Naive thymus-derived CD4-positive, alpha-beta T cell (primary cell): ENCODE data around the gene ANKHD1. TPM values are rescaled to one million over a fixed set of nuclear protein-coding genes. Genes with fewer than 3 reads are reported as not detected.
"Not testable (repeated sequence)": the region's sequence is repeated elsewhere in the genome, so short reads cannot be mapped to it uniquely, and the experiment has no call there.

Experiments
- ATAC-seq: fragments of 150-1000 bp; cut with Tn5 transposase; 2 replicates; pipeline ENCODE4 v1.10.0; 2021; ENCODE audit warnings: mild to moderate bottlenecking, moderate library complexity
- CTCF ChIA-PET: fragments of 350-600 bp; sonication (Branson Sonifier 250); formaldehyde crosslinking; loops from one replicate; lab custom pipeline; 2021; ENCODE audit warnings: antibody characterized with exemption; lab: Charles Lee
- POLR2A ChIA-PET: fragments of 350-600 bp; sonication (Branson Sonifier 250); formaldehyde crosslinking; loops from one replicate; lab custom pipeline; 2021; ENCODE audit warnings: antibody characterized with exemption, inconsistent platforms; lab: Charles Lee
- DNase-seq, 9 donors: peaks; one replicate each; pipeline versions ENCODE4 v3.0.0 to v3.0.0-alpha.2; 2020 to 2022; ENCODE audit warnings: mixed read lengths in 1 of 9
- H3K27ac ChIP-seq: one replicate; pipeline ENCODE4 v1.7.0; 2013; ENCODE audit warnings: mild to moderate bottlenecking, low read depth, low read length, moderate library complexity
- H3K27me3 ChIP-seq, 2 donors: one replicate each; pipeline ENCODE4 v1.7.0; 2013; ENCODE audit warnings: low read length in 2 of 2, mild to moderate bottlenecking in 2 of 2, moderate library complexity in 2 of 2; ENCODE audit not compliant: control insufficient read depth in 2 of 2, insufficient read depth in 2 of 2
- H3K36me3 ChIP-seq, 3 experiments: 1 replicate in 2 of 3; 2 replicates in 1 of 3; pipeline ENCODE4 v1.7.0; 2013; ENCODE audit warnings: low read length in 3 of 3, mild to moderate bottlenecking in 3 of 3, moderate library complexity in 1 of 3; ENCODE audit not compliant: insufficient read depth in 3 of 3, control insufficient read depth in 2 of 3
- H3K4me1 ChIP-seq, 2 donors: one replicate each; pipeline ENCODE4 v1.7.0; 2013; ENCODE audit warnings: low read length in 2 of 2, mild to moderate bottlenecking in 2 of 2, moderate library complexity in 1 of 2; ENCODE audit not compliant: control insufficient read depth in 2 of 2, insufficient read depth in 2 of 2
- H3K4me3 ChIP-seq: 2 replicates; pipeline ENCODE4 v1.7.0; 2013; ENCODE audit warnings: mild to moderate bottlenecking, low read length
- H3K9me3 ChIP-seq, 3 experiments: 1 replicate in 2 of 3; 2 replicates in 1 of 3; pipeline ENCODE4 v1.7.0; 2013; ENCODE audit warnings: low read length in 3 of 3; ENCODE audit not compliant: control insufficient read depth in 2 of 3
- H3K27ac Mint-ChIP-seq, 9 donors: one replicate each; pipeline ENCODE4 v1.8.0; 2020 to 2022; ENCODE audit warnings: mixed read lengths in 9 of 9, mild to moderate bottlenecking in 8 of 9, moderate library complexity in 5 of 9, inconsistent platforms in 2 of 9
- H3K27me3 Mint-ChIP-seq, 5 donors: one replicate each; pipeline ENCODE4 v1.8.0; 2021 to 2022; ENCODE audit warnings: mixed read lengths in 5 of 5, mild to moderate bottlenecking in 1 of 5
- H3K36me3 Mint-ChIP-seq, 5 donors: one replicate each; pipeline ENCODE4 v1.8.0; 2020 to 2022; ENCODE audit warnings: mixed read lengths in 5 of 5, mild to moderate bottlenecking in 3 of 5, inconsistent platforms in 1 of 5
- H3K4me1 Mint-ChIP-seq, 7 donors: one replicate each; pipeline ENCODE4 v1.8.0; 2020 to 2022; ENCODE audit warnings: mixed read lengths in 7 of 7, mild to moderate bottlenecking in 3 of 7, inconsistent platforms in 1 of 7
- H3K4me3 Mint-ChIP-seq, 10 donors: one replicate each; pipeline ENCODE4 v1.8.0; 2020 to 2022; ENCODE audit warnings: mild to moderate bottlenecking in 10 of 10, mixed read lengths in 10 of 10, moderate library complexity in 6 of 10, inconsistent platforms in 2 of 10
- H3K9me3 Mint-ChIP-seq, 11 donors: one replicate each; pipeline ENCODE4 v1.8.0; 2020 to 2022; ENCODE audit warnings: mixed read lengths in 11 of 11, mild to moderate bottlenecking in 4 of 11, inconsistent platforms in 1 of 11, moderate library complexity in 1 of 11
- intact Hi-C, 2 donors: fragments of 100-400 bp; cut with micrococcal nuclease; formaldehyde crosslinking; loops; one replicate each; pipeline ENCODE4 v1.15.1; 2023
- polyA plus RNA-seq, 2 donors: library from polyadenylated mRNA; unstranded; fragments of 300-500 nt; fragmentation: Illumina TruSeq; gene quantifications; one replicate each; pipeline ENCODE4 v1.2.3, GENCODE V29; 2021
- total RNA-seq, 6 experiments: library from RNA in 5 of 6; stranded (reverse) in 5 of 6; gene quantifications; 1 replicate in 5 of 6; 2 replicates in 1 of 6; pipeline ENCODE4 v1.2.3 and lab custom pipeline; 2021 to 2026

ANKHD1 gene
- total and polyA plus RNA-seq, 7 experiments from 2014 or later = 63.1 to 240 (median 203) TPM

GRCh38 chr5:140483055-140483454 lies 81.4 kb downstream of the ANKHD1 start:
- ChIA-PET CTCF (no interaction called here), POLR2A (no interaction called here)
- H3K9me3 Mint-ChIP-seq = no peaks in the 10 kb centered on the region
- ATAC-seq (no peak), DNase-seq (no peak)
- Histone ChIP-seq H3K4me1 (no peaks in the 10 kb centered on the region), H3K27ac (no peak overlapping the region), H3K27me3 (no peaks in the 10 kb centered on the region), H3K4me3 (no peak overlapping the region), H3K36me3 (peaks cover 23 to 39% (median 24%) of the 10 kb centered on the region in 3 experiments), H3K9me3 (no peaks in the 10 kb centered on the region)
- peaks cover 0 to 17% (median 5%) of the 10 kb centered on the region in 5 donors for H3K36me3 Mint-ChIP-seq
- intact Hi-C loops = loop anchor here in 1 of 2 donors (10.0 kb wide), 1 partner anchor 52 kb away; no protein-coding TSS in a partner anchor
- H3K27me3 Mint-ChIP-seq = no peaks in the 10 kb centered on the region
- H3K4me3 Mint-ChIP-seq = no peak overlapping the region
- no peak overlapping the region for H3K27ac Mint-ChIP-seq
- peaks cover 0 to 7% (median 5%) of the 10 kb centered on the region in 7 donors for H3K4me1 Mint-ChIP-seq

GRCh38 chr5:140488141-140488540 lies 86.5 kb downstream of the ANKHD1 start:
- H3K4me3 ChIP-seq, H3K4me1 Mint-ChIP-seq, H3K9me3 ChIP-seq, H3K27me3 Mint-ChIP-seq, H3K27me3 ChIP-seq, H3K9me3 Mint-ChIP-seq, CTCF ChIA-PET, DNase-seq, H3K27ac ChIP-seq, H3K4me3 Mint-ChIP-seq, ATAC-seq, POLR2A ChIA-PET, H3K4me1 ChIP-seq: not testable (repeated sequence)
- intact Hi-C loops = loop anchor here in 1 of 2 donors (10.0 kb wide), 1 partner anchor 47 kb away; no protein-coding TSS in a partner anchor
- Mint-ChIP-seq H3K27ac (peak overlapping the region in 1 of 9 donors; percentile 12), H3K36me3 (peaks cover 4 to 28% (median 13%) of the 10 kb centered on the region in 5 donors)
- peaks cover 15 to 46% (median 23%) of the 10 kb centered on the region in 3 experiments for H3K36me3 ChIP-seq

GRCh38 chr5:140488914-140489313 lies 87.3 kb downstream of the ANKHD1 start:
- no peak overlapping the region for H3K27ac ChIP-seq
- H3K27me3 Mint-ChIP-seq = no peaks in the 10 kb centered on the region
- no peaks in the 10 kb centered on the region for H3K4me1 ChIP-seq
- no peaks in the 10 kb centered on the region for H3K9me3 Mint-ChIP-seq
- no peaks in the 10 kb centered on the region for H3K27me3 ChIP-seq
- no peak overlapping the region for H3K27ac Mint-ChIP-seq
- ATAC-seq (no peak), DNase-seq (no peak)
- intact Hi-C loops = loop anchor here in 1 of 2 donors (10.0 kb wide), 1 partner anchor 46 kb away; no protein-coding TSS in a partner anchor
- CTCF ChIA-PET = no interaction called here
- H3K4me1 Mint-ChIP-seq = peaks cover 0 to 12% (median 5%) of the 10 kb centered on the region in 7 donors
- H3K4me3 ChIP-seq = no peak overlapping the region
- POLR2A ChIA-PET = no interaction called here
- H3K4me3 Mint-ChIP-seq = no peak overlapping the region
- no peaks in the 10 kb centered on the region for H3K9me3 ChIP-seq
- H3K36me3 Mint-ChIP-seq = peaks cover 4 to 28% (median 18%) of the 10 kb centered on the region in 5 donors
- peaks cover 15 to 42% (median 22%) of the 10 kb centered on the region in 3 experiments for H3K36me3 ChIP-seq

GRCh38 chr5:140497897-140498296 lies 96.3 kb downstream of the ANKHD1 start:
- H3K9me3 Mint-ChIP-seq = no peaks in the 10 kb centered on the region
- Histone ChIP-seq H3K36me3 (peaks cover 0 to 25% (median 0%) of the 10 kb centered on the region in 3 experiments), H3K9me3 (no peaks in the 10 kb centered on the region), H3K4me1 (no peaks in the 10 kb centered on the region), H3K27ac (peak overlapping the region; percentile 35), H3K4me3 (no peak overlapping the region), H3K27me3 (no peaks in the 10 kb centered on the region)
- ChIA-PET POLR2A (no interaction called here), CTCF (no interaction called here)
- intact Hi-C loops = no loop called here
- no peak overlapping the region for H3K4me3 Mint-ChIP-seq
- H3K4me1 Mint-ChIP-seq = peaks cover 2 to 35% (median 15%) of the 10 kb centered on the region in 7 donors
- peak overlapping the region in 4 of 9 donors; percentile 16 to 70 (median 65) for H3K27ac Mint-ChIP-seq
- H3K36me3 Mint-ChIP-seq = peaks cover 0 to 34% (median 15%) of the 10 kb centered on the region in 5 donors
- H3K27me3 Mint-ChIP-seq = no peaks in the 10 kb centered on the region
- DNase-seq (no peak), ATAC-seq (no peak)

GRCh38 chr5:140498591-140498990 lies 97.0 kb downstream of the ANKHD1 start:
- ATAC-seq = no peak
- CTCF ChIA-PET = no interaction called here

GRCh38 chr5:140502834-140503233 lies 101.2 kb downstream of the ANKHD1 start:
- no peak overlapping the region for H3K4me3 Mint-ChIP-seq
- no peak for DNase-seq
- intact Hi-C loops = loop anchor here in 1 of 2 donors (5.0 kb wide), 1 partner anchor 36 kb away; no protein-coding TSS in a partner anchor
- no peak for ATAC-seq
- Histone ChIP-seq H3K4me1 (no peaks in the 10 kb centered on the region), H3K4me3 (no peak overlapping the region), H3K27ac (no peak overlapping the region), H3K27me3 (no peaks in the 10 kb centered on the region), H3K36me3 (peaks cover 12 to 43% (median 15%) of the 10 kb centered on the region in 3 experiments), H3K9me3 (no peaks in the 10 kb centered on the region)
- H3K27ac Mint-ChIP-seq = peak overlapping the region in 1 of 9 donors; percentile 36
- H3K36me3 Mint-ChIP-seq = peaks cover 0 to 26% (median 13%) of the 10 kb centered on the region in 5 donors
- no peaks in the 10 kb centered on the region for H3K9me3 Mint-ChIP-seq
- ChIA-PET CTCF (no interaction called here), POLR2A (interaction anchor here (1.0 kb wide), 1 partner anchor 38 kb away, joined by 4 read pairs; no protein-coding TSS in a partner anchor)
- no peaks in the 10 kb centered on the region for H3K27me3 Mint-ChIP-seq
- H3K4me1 Mint-ChIP-seq = peaks cover 0 to 9% (median 5%) of the 10 kb centered on the region in 7 donors

More at GRCh38 chr5:140498591-140498990, 97.0 kb downstream of the ANKHD1 start:
- peaks cover 0 to 32% (median 15%) of the 10 kb centered on the region in 5 donors for H3K36me3 Mint-ChIP-seq
- H3K36me3 ChIP-seq = peaks cover 0 to 25% (median 0%) of the 10 kb centered on the region in 3 experiments
- intact Hi-C loops = no loop called here
- peaks cover 2 to 32% (median 13%) of the 10 kb centered on the region in 7 donors for H3K4me1 Mint-ChIP-seq
- no peak for DNase-seq
- no peaks in the 10 kb centered on the region for H3K27me3 ChIP-seq
- POLR2A ChIA-PET = no interaction called here
- no peaks in the 10 kb centered on the region for H3K9me3 Mint-ChIP-seq
- H3K9me3 ChIP-seq = no peaks in the 10 kb centered on the region
- H3K27ac Mint-ChIP-seq = peak overlapping the region in 3 of 9 donors; percentile 5 to 62 (median 16)
- no peaks in the 10 kb centered on the region for H3K4me1 ChIP-seq
- no peak overlapping the region for H3K4me3 ChIP-seq
- no peak overlapping the region for H3K4me3 Mint-ChIP-seq
- H3K27me3 Mint-ChIP-seq = no peaks in the 10 kb centered on the region
- no peak overlapping the region for H3K27ac ChIP-seq

- POLR2A ChIA-PET = no interaction called here
- H3K27me3 ChIP-seq = no peaks in the 10 kb centered on the region
- no peaks in the 10 kb centered on the region for H3K4me1 ChIP-seq
- no peak overlapping the region for H3K4me3 Mint-ChIP-seq
- H3K27ac Mint-ChIP-seq = no peak overlapping the region
- no peak for DNase-seq
- H3K36me3 Mint-ChIP-seq = peaks cover 5 to 52% (median 31%) of the 10 kb centered on the region in 5 donors
- no peaks in the 10 kb centered on the region for H3K4me1 Mint-ChIP-seq
- ATAC-seq = no peak
- H3K36me3 ChIP-seq = peaks cover 20 to 87% (median 34%) of the 10 kb centered on the region in 3 experiments
- intact Hi-C loops = no loop called here
- H3K27me3 Mint-ChIP-seq = no peaks in the 10 kb centered on the region
- CTCF ChIA-PET = no interaction called here
- no peaks in the 10 kb centered on the region for H3K9me3 Mint-ChIP-seq
- H3K27ac ChIP-seq = no peak overlapping the region
- H3K9me3 ChIP-seq = no peaks in the 10 kb centered on the region
- H3K4me3 ChIP-seq = no peak overlapping the region
Measured at GRCh38 chr5:140509898-140510297, 108.3 kb downstream of the ANKHD1 start.
